ENCODE results near the gene RERE.

The RERE gene

DNA sequence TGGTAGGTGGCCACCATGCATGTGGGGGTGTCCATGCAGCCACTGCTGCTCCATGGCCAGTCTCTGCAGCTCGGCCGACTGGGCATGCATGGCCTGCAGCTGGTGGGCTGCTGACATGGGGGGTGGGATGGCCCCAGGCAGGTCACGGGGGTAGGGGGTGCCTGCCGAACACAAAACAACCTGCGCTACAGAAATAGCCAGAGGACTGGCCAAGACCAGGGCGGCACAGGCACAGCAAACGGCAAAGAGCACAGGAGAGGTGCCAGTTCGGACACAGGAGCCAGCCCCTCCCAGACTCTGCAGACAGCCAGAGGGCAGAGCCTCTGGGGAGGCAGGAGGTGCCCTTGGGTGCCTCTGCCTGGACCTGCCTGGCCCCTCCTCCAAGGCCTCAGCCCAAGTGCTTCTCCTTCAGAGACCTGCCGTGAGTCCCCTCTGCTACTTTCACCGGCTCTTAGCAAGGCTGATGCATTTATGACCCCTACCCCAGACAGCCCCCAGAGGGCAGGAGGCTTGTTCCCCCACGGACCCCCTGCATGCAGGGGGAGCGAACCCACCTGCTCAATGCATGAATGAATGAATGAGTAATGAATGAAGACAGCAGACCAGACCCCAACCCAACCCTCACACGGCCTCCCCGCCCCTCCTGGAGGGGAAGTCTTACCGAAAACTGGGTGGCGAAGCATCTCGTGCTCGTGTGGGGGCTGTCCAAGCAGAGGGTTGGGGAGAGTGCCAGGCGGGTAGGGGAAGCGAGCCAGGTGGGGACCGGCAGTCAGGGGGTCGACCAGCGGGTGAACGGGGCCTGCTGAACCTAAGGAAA is 461.8 kb downstream of the RERE start:
- DNase-seq, result no peak

DNA sequence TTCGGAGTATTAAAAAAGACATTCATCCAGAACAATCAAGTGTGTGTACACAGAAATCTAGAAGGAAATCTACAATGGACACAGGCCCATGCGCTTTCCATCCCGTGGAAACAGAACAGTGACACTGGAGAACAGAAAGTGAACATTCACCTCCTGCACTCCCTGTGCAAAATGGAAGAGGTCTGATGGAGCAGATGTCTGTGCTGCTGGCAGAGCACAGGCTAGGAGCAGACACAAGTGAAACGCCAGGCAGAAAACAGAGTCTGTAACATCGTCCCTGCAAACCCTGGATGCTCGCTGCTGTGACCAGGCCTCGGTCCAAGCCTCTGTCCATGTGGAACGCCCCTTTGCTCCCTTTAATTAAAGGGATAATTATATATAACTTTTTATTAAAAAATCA is 463.4 kb downstream of the RERE start:
- no peak for DNase-seq

GRCh38 chr1:8352886-8353785 is 464.3 kb downstream of the RERE start:
- DNase-seq, result no peak

GRCh38 chr1:8352471-8352845 is 465.0 kb downstream of the RERE start:
- no peak for DNase-seq

DNA sequence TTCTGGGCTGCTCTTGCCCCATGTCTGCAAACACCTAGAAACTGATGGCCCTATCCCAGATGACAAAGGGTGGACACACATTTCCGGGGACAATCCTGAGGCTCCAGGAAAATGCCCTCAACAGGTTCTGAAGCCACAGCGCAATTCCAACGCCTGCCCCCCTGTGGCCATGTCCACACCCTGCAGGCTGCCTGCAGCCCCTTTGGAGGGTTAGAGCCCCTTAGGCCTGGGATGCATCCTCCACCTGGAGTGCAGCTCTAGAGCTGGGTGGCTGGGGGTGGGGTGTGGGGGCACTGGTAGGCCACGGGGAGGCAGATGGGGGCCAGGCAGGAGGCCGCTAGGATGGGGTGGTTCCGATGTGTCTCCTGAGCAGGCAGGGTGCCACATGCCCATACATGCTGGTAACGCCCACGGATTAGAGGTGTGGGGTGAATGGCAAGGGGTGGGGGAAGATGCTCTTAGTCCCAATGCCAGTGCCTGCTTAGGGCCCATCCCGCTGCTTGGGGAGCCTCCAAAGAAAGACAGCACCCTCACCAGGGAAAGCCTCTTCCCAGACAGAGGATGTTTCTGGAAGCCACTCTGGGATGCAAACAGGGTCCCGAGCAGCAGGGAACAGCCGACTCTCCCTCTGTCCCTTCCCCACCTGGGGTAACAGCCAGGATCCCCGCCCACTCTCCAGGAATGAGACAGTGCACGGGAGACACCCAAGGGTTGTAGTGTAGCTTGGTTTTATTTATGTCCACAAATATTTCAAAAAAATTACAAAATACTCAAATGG is 465.6 kb downstream of the RERE start:
- DNase-seq, result no peak

DNA sequence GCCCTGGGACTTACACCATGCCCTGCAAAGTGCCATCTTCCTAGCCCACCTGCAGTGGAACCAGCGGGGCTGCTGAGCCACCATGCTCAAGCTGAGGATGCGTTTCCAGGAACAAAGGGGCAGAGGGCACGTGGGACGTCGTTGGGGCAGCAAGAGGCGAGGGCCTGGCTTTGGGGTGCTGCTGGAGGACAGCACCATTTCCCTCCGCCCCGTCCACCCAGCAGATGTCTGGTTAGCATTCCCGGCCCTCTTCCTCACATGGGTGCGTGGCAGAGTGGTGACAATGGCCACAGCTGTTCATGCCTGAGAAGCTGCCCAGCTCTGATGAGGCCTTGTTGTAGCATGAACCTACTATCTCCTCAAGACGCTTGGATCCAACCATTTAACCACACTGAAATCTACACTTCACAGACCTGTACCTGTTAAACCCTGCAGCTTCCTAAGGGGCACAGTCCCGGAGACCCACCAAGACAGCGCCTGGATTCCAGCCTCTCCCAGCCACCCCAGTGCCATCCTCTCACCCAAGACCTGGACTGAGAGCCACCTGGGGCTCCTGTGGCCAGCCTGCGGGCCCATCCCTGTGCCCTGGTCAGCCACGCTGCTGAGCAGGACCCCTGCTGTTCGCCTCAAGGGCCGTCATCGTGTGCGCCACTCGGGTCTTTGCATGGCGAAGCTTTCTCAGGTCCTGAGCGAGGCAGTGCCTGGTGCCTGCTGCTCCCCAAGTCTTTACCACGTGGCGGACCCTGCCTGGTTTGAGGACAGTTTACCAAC is 466.3 kb downstream of the RERE start:
- DNase-seq, result no peak

GRCh38 chr1:8349961-8350360 is 467.5 kb downstream of the RERE start:
- DNase-seq, result no peak

DNA sequence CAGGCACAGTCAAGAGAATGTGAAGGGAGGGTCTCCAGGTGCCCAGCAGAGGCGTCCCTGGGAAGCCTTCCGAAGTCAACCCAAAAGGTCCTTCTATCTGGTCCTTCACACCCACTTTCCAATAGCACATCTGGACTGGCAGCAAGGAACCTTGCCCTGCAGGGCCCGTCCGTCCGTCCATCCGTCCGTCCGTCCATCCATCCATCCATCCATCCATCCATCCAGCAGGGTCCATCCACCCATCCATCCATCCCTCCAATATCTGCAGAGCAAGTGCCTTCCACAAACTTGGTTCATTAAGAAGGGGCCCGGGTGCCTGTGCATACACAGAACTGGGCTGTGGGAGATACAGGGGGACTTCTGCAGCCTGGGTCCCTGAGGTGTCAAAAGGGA is 468.0 kb downstream of the RERE start:
- DNase-seq, result no peak

DNA sequence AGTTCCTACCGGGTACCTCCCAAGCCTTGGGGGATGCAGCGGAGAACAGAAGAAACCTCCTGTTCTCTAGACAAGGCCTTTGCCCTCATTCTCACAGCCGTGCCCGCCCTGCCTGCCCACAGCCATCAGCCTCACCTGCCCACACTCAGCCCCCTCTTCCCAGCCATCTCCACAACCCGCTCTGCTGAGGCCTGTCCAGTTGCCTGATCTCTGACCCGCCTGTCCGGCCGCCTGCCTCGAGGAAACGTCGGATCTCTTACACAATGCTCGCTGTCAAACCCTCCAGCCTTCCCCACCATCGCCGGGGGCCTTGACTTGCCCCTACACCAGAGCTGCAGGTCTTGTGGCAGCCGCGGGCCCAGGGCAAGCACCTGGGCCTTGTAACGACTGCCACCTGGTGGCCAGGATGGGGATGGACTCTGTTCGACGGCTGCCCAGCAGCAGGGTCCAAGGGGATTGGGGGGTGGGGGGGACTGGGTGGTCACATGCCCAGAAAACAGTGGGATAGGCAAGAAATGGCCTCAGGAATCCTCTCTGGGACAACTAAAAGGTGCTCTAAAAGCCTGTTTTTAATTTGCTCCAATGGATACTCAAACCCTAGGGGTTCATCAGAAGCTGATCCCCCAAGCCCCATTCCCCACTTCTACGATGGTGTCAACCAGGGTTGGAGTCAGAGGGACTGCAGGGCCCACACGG is 468.5 kb downstream of the RERE start:
- peak; percentile 90 for DNase-seq

DNA sequence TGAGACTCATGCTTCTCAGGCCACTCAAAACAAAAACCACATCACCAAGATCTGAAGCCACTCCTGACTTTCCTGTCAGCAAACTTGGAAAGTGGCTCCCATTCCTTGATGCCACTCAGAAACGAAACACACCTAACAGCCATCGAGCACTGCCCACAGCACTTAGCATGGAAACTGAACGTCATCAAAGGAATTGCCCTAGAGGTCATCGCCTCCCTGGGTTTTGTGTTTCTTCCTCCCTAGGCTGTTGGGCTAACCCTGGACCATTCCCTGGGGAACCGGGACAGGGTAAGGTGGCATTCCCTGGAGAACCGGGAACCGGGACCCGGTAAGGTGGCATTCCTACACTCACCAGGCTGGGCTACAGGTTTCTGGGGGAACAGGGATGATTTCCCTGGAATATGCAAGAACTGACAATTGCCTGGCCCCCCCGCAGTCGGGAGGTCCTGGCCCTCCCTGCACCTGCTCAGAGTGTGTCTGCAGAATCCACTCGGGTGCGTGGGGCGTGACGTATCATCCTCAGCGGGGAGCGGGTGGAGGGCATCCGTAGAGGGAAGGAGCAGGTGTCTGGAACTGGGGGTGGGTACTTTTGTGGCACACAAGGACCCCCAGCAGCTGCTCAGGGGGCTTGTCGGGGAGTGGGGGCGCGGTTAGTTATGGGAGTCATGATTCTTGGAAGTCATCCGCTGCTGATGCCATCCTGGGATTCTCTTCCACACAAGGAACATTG is 469.2 kb downstream of the RERE start:
- no peak for DNase-seq

GRCh38 chr1:8347635-8348034 is 469.8 kb downstream of the RERE start:
- DNase-seq, result no peak

DNA sequence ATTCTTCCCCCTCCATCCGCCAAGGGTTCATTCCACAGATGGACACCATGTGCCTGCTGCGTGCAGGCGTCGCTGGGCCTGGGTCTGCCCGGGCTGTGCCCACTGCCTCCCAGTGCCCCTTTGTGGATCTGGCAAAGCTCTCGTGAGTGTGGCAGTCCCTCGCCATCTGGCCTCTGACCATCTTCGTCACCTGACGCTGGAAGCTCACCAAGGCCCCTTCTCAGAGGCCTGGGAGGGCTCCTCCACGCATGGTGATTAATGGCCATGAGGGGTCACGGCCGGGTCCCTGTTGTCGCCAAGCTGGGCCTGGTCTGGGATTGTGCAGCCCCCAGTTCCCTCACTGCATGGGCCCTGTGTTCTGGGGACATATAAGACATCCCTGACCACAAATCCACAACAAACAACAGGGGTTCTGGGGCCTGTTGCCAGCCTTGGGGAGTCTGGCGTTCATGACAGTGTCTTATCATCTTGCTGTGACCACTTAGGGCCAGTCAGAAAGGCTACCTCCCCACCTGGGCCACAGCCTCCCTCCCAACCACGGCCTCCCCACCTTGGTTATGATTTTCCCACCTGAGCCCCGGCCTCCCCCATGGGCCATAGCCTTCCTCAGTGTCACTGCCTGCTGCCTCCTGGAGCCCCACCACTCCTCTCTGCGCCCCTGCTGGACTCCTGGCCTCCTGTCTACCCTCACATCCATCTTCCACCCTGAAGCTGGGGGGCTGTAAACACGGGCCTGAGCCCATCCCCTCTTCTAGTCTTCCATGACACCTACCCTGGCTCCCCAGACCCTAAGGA is 471.6 kb downstream of the RERE start:
- DNase-seq, result no peak

DNA sequence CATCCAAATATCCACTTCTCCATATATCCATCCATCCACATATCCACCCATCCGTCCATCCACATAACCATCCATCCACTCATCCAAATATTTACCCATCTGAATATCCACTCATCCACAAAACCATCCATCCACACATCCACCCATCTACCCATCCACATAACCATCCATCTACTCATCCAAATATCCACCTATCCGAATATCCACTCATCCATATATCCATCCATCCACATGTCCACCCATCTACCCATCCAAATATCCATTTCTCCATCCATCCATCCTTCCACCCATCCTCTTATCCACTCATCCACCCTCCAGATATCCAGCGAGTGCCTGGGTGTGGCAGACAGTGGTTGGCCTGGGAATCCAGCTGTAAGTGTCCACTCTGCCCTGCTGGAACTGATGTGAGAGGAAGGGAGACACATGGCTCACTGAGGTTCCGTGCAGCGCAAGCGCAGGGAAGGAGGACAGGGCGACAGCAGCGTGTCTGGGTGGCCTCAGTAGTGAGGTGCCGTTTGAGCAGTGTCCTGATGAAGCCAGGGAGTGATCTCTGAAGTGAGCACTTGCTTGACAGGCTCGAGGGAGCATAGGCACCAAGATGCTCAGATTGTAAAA is 472.4 kb downstream of the RERE start:
- no peak for DNase-seq

- DNase-seq, result no peak
Measured at GRCh38 chr1:8343464-8344001, 473.9 kb downstream of the RERE start.

GRCh38 chr1:8343044-8343443 is 474.4 kb downstream of the RERE start:
- DNase-seq, result no peak

DNA sequence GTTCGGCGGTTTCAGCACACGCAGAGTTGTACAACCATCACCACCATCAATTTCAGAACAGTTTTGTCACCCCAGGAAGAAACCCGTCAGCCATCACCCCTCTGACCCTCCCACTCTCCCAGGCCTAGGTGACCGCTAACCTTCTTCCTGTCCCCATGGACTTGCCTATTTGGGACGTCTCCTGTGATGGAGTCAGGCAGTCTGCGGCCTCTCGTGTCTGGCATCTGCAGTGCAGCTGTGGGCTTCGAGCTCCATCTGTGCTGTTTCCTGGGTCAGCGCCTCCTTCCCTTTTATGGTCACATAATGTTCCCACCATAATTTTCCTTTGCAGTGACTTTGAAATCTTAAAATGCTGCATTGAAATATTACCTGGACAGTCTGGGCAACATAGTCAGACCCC is 475.1 kb downstream of the RERE start:
- no peak for DNase-seq

DNA sequence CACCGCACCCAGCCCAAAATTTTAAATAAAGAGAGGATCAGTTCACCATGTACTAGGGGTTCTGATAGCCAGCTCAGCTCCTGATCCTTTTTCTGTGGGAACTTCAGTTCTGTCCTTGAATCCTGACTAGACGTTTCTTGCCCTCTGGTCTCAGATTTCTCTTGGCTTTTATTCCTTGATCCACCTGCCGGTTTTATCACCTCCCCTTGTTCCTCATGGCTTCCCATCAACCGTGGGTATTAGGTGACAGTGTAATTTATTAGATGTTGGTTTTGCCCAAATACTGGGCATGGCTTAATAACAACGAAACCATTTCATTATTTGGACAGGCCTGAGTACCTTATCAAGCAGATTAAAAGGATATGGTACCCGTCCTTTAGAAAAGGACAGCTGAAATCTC is 477.0 kb downstream of the RERE start:
- no peak for DNase-seq

- no peak for DNase-seq
Measured at GRCh38 chr1:8339203-8339600, 478.2 kb downstream of the RERE start.

- no peak for DNase-seq
Measured at GRCh38 chr1:8338526-8339202, 478.8 kb downstream of the RERE start.

Data from activated effector memory CD4-positive, alpha-beta T cell treated with anti-CD3 and anti-CD28 coated beads, Interleukin-2, amount 50 U/mL, for 16 hours (primary cell).